GM12891 (cell line): ENCODE results near the gene IPCEF1.

Experiments used
- POLR2A ChIP-seq: IDR thresholded peaks from 2 replicates; pipeline ENCODE4 v1.6.1; 2011; ENCODE audit warnings: low read depth, low read length, control low read depth
- POLR2AphosphoS5 ChIP-seq: IDR thresholded peaks from 2 replicates; pipeline ENCODE4 v1.6.1; 2011; ENCODE audit warnings: low read depth, low read length, control low read depth

GRCh38 chr6:154320181-154320580 lies 36.4 kb downstream of the IPCEF1 start:
- TF ChIP-seq POLR2A: no peak
- no peak for TF ChIP-seq POLR2AphosphoS5
